ENCODE data around the gene PSME2. TPM values are rescaled to one million over a fixed set of nuclear protein-coding genes. Genes with fewer than 3 reads are reported as not detected.

PSME2 gene
- total RNA-seq, 1 experiment from 2014 or later, result 126 TPM

DNA sequence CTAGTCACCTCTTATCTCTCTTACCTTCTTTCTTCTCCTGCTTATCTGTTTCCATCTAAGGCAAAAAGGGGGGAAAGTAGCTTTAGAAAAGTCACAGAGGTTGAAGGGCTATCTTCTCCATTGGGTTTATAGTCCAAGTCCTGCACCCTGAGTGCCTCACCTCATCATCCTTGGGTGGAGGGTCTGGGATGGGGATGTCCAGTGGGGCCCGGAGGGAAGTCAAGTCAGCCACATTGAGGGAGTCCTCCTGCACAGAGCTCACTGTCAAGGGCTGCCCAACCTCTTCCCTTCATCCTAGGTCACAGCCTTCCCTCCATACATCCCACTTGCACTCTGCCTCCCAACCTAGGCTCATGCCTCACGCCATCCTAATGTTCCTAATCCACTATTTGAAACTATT is 1.2 kb downstream of the PSME2 start:
- Mint-ChIP-seq H3K9me3 (no peaks in the 10 kb centered on the region), H3K4me3 (peak overlapping the region in 1 of 2 experiments; percentile 99; a peak in 4 of 5 replicates), H3K27ac (no peak overlapping the region), H3K4me1 (peaks cover 24% of the 10 kb centered on the region in 2 experiments), H3K27me3 (ENCODE audit: low read depth) (no peaks in the 10 kb centered on the region), H3K36me3 (ENCODE audit: insufficient read depth in 1 of 3, low read depth in 3 of 3) (peaks cover 3 to 45% (median 44%) of the 10 kb centered on the region in 3 experiments)
- Histone ChIP-seq H3K14ac (ENCODE audit: insufficient read depth, low read length) (no peak overlapping the region), H3K79me1 (ENCODE audit: insufficient read depth, low read depth, low read length, poor library complexity, severe bottlenecking) (peaks cover 4% of the 10 kb centered on the region), H3K27me3 (ENCODE audit: insufficient read depth, low read length) (no peaks in the 10 kb centered on the region), H3K23me2 (ENCODE audit: insufficient read length, low read depth, low read length, poor library complexity, severe bottlenecking) (peaks cover 19% of the 10 kb centered on the region), H2AFZ (ENCODE audit: low read length) (no peak overlapping the region), H2AK5ac (ENCODE audit: insufficient read length, low read length) (no peak overlapping the region), H3T11ph (ENCODE audit: low read length) (no peak overlapping the region), H3K4me2 (ENCODE audit: insufficient read depth, insufficient read length, low read length) (peak overlapping the region; percentile 83), H3K56ac (ENCODE audit: insufficient read length, low read depth, low read length) (no peak overlapping the region), H3K79me2 (ENCODE audit: insufficient read depth, low read length) (peaks cover 8% of the 10 kb centered on the region; the same call in 1 of the 2 replicates), H2BK120ac (ENCODE audit: low read depth, low read length, poor library complexity, severe bottlenecking) (no peak overlapping the region), H4K5ac (ENCODE audit: insufficient read length, low read depth, low read length) (no peak overlapping the region), H2BK5ac (ENCODE audit: insufficient read length, low read length) (no peak overlapping the region), H4K20me1 (ENCODE audit: control insufficient read depth, insufficient read depth, insufficient read length) (no peaks in the 10 kb centered on the region), H3K23ac (ENCODE audit: insufficient read length, low read depth, low read length) (no peak overlapping the region), H3K9ac (ENCODE audit: extremely low read depth, insufficient read length, low read length) (peak overlapping the region; percentile 11), H4K8ac (replicated peaks; ENCODE audit: insufficient read length, low read depth, low read length) (no peak overlapping the region), H3K4ac (ENCODE audit: low read depth, low read length) (no peak overlapping the region), H3K27ac (ENCODE audit: insufficient read length, low read depth, low read length) (no peak overlapping the region), H4K91ac (ENCODE audit: insufficient read length, low read depth, low read length) (no peak overlapping the region), H3K9me3 (ENCODE audit: control insufficient read depth, low read depth, low read length) (no peaks in the 10 kb centered on the region), H2BK12ac (ENCODE audit: insufficient read length, low read depth, low read length) (no peak overlapping the region), H3K18ac (ENCODE audit: insufficient read length, low read depth, low read length) (no peak overlapping the region), H3K4me1 (ENCODE audit: insufficient read depth, low read length) (no peaks in the 10 kb centered on the region), H2BK15ac (ENCODE audit: low read depth, low read length) (no peak overlapping the region), H2BK20ac (ENCODE audit: low read depth, low read length, poor library complexity, severe bottlenecking) (no peak overlapping the region)
- WGBS (ENCODE audit: extremely low coverage, insufficient read length, low lambda C conversion rate), result no CpG with 5 or more reads among the region's 2 CpGs
- DNase-seq, result no peak
- TF ChIP-seq, protein P1, sequence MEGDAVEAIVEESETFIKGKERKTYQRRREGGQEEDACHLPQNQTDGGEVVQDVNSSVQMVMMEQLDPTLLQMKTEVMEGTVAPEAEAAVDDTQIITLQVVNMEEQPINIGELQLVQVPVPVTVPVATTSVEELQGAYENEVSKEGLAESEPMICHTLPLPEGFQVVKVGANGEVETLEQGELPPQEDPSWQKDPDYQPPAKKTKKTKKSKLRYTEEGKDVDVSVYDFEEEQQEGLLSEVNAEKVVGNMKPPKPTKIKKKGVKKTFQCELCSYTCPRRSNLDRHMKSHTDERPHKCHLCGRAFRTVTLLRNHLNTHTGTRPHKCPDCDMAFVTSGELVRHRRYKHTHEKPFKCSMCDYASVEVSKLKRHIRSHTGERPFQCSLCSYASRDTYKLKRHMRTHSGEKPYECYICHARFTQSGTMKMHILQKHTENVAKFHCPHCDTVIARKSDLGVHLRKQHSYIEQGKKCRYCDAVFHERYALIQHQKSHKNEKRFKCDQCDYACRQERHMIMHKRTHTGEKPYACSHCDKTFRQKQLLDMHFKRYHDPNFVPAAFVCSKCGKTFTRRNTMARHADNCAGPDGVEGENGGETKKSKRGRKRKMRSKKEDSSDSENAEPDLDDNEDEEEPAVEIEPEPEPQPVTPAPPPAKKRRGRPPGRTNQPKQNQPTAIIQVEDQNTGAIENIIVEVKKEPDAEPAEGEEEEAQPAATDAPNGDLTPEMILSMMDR (conservative IDR thresholded peaks at IDR 0.05), result no peak
